ENCODE results near the gene KNOP1. TPM values are rescaled to one million over a fixed set of nuclear protein-coding genes. Genes with fewer than 3 reads are reported as not detected.

The KNOP1 gene
- total RNA-seq, 1 experiment from 2014 or later, result 11.3 TPM

DNA sequence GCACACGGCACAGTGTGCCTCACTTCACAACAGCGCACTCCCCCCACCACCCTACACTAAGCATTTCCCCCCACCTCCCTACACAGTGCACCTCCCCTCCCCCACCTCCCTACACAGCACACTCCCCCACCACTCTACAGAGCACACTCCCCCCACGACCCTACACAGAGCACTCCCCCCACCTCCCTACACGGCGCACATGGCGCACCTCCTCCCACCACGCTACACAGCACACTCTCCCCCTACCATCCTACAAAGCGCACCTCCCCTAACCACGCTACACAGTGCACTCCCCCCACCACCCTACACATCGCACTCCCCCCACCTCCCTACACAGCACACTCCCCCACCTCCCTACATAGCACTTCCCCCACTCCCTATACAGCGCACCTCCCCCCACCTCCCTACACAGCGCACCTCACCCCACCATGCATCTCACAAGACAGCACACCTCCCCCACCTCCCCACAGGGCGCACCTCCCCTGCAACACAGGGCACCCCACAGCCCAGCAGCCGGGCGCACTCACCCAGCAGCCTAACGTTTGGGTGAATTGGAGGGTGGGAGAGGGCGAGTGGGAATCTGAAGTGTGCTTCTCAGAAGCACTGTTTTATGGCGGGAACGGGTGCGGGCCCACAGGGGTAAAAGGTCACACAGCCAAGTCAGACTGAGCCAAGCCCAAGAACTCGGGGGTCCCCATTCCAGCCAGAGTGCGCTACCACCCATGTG, 10.3 kb downstream of the KNOP1 start:
- no peak for DNase-seq (ENCODE audit: low read depth)

DNA sequence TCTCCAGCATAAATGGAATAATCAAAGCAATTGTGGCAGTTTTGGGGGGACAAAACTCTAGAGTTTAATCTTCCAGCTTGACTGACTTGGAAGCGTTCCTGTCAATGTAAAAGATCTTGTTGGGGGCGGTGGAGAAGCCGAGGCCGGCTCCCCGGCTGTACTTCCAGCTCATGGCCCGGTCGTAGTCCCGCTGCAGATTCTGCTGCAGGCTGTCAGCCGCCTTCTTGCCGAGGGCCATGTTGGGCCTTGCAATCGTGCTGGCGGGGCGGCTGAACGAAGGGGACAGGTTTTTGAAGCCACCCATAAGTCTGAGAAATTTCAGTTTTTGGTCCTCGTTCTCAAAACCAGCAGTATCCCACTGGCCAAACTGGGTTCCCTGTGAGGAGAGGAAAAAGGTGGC, 11.2 kb downstream of the KNOP1 start:
- no peak for DNase-seq (ENCODE audit: low read depth)

DNA sequence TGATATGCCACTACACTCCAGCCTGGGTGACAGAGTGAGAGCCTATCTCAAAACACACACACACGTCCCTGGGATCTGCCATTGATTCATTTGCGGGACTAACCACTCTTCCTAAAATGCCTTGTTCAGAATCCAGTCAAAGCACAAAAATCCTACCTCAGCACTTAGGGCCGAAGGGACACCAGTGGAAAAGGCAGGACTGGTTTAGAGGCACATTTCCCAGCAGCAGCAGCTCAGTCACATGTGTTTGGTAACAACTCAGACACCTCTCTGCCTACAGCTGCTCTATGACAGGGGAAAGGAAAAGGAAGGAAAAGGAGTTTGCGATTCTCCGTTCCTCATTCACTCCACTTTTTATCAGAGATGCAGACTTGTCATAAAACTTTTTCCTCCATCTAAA, 12.2 kb downstream of the KNOP1 start:
- no peak for DNase-seq (ENCODE audit: low read depth)

DNA sequence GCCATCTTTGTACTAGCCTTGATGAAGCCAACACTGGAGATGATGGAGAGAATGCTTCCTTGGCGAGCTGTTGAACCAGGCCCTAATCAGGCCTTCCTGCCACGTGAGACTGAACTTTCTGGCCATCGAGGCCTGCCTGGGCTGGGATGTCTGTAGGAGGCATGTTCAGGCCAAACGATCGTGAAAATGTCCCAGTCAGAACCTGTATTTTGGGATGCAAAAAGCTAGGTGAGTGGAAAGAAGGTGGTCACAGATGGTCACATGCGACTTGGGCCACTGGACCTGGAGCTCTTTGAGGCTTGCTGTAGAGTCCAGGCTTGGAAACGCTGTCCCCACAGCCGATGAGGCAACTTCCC, 12.9 kb downstream of the KNOP1 start:
- DNase-seq (ENCODE audit: low read depth), result no peak

DNA sequence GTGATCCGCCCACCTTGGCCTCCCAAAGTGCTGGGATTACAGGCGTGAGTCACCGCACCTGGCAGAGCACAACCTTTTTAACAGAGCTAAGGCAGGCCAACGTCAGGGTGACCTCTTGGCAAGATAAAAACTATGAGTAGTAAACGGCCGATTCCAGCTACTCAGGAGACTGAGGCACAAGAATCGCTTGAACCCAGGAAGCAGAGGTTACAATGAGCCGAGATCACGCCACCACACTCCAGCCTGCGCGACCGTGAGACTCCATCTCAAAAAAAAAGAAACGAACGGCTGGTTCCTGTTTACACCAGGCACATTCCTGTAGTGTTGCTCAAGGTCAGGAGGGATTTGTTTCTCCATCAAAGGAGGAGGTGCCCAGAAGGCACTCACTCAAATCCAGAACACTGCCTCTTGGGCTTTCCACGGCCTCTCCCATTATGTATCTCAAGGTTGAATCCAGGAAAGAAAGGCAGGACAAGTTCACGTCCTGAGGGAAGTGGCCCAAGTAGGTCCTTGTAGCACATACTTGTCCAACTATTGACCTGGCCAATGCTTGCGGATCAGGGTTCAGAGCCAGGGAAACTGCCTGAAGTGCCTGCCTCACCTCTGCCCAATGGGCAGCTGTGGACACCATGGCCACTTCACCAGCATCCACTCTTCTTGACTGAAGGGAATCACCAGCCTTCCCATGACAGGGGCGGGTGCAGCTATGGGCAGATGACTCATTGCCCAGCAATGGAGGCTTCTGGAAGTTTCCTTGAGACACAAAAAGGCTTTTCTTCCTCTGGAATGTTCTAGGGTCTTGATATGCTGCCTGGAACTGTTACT, 13.5 kb downstream of the KNOP1 start:
- peak; percentile 58 for DNase-seq (ENCODE audit: low read depth)

DNA sequence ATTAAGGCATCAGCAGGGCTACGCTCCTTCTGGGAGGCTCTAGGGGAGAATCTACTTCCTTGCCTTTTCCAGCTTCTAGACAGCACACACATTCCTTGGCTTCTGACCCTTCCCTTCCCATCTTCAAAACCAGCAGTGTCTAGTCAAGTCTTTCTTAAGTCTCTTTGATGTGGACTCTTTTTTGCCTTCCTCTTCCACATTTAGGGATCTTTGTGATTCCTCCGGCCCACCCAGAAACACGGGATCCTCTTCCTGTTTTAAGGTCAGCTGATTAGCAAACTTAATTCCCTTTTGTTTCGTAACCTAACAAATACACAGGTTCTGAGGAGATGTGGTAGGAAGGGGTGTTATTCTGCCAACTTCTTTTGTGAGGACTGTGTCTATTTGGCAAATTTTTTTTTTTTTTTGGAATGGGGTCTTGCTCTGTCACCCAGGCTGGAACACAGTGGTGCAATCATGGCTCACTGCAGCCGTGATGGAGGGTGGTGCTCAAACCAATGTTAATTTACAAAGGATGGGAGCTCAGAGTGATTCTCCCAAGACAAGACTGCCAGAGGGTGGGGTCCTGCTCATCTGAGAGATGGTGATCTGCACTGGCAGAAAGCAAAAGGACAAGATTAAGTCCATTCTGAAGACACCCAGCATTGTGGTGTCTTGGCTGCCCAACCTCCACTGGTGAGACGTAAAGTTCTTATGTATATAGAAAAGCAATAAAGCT, 14.7 kb downstream of the KNOP1 start:
- no peak for DNase-seq (ENCODE audit: low read depth)

DNA sequence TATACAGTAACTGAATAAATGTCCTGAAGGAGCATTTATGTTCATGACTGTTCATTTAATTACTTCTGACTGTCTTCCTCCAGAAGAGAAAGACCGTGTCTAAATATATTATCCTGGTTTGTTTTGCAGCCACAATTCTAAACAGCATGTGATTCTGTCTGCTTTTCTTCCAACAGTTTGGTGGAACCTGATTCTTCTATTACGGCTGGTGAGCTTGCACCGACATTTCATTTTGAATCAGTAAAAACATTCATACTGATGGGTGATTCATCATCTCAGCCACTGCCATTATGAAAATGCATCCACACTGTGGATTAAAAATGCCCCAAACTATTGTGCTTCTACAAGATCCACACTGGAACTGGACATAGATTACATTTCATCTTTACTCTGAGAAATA, 16.9 kb downstream of the KNOP1 start:
- no peak for DNase-seq (ENCODE audit: low read depth)

DNA sequence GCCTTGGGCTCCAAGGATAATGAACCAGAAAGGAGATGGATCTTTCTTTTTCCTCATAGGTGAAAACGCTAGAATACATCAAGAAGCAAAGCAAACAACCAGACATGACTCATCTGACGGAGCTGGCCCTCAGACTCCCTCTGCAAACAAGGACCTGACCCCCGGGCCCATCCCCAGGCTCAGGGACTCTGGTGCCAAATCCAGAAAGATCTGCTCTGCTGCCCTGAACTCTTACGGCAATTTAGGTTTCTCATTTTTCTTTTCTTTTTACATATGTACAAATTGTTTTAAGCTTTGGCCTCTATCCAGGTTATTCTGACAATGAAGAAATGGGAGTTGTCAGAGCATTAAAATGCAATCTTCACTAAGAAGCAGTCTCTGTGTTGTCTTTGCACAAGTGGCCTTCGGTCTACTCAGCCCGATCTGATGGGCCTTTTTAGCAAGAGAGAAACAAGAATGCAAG, 17.7 kb downstream of the KNOP1 start:
- peak; percentile 43 for DNase-seq (ENCODE audit: low read depth)

DNA sequence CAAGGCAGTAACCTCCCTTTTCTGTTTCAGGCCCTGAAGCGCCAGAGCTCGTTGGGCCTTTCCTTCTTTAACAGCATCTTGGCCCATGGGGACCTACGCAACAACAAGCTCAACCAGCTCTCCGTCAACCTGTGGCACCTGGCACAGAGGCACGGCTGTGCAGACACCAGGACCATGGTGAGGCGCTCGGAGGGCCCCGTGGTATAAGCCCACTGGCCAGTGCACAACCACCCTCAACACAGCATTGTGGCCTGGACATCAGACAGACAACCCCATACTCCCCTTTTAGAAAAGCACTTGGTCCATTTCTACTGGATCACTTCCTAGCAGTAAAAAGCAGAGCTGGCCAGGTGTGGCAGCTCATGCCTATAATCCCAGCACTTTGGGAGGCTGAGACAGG, 18.6 kb downstream of the KNOP1 start:
- DNase-seq (ENCODE audit: low read depth), result no peak

DNA sequence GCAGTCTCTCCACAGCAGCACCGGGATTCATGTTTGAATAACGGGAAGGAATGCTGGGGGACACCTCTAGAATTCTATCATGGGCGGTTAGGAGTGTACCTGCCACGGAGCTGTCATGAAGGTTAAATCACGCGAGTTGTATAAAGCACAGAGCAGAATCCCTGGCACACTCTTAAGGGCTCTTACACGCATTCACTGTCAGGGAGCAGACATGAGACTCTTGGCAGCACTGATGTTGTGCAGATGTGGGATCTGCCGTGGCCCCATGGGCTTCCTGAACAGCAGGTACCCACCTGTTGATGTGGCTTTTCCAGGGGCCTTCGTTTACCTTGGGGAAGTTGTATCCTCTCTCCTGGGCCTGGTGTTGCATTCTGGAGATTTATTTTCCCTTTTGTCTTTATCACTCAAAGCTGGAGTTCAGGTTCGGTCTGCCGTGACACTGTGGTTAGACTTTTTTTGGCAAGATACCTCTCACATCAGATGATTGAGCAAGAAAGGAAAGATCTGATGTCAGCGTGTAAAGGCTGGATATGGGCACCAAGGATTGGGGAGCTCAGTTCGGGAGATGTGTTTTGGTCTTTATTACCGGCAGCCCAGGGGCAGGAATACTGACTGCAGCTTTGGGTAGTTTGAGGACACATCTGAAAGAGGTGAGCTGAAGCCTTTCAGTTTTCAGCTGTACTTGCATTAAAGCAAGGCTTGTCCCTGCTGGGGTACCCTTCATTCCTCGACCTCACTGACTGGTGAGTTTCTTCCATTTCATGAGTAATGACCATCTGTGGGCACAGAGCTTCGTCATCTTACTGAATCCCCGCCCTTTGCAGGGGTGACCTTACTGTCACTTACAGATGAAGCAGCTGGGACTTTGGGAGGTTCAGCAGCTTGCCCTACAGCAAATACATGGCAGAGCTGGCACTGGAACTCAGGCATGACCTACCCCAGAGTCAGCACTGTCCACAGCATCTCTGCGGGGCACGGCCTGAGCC, 19.3 kb downstream of the KNOP1 start:
- peak; percentile 59 for DNase-seq (ENCODE audit: low read depth)

DNA sequence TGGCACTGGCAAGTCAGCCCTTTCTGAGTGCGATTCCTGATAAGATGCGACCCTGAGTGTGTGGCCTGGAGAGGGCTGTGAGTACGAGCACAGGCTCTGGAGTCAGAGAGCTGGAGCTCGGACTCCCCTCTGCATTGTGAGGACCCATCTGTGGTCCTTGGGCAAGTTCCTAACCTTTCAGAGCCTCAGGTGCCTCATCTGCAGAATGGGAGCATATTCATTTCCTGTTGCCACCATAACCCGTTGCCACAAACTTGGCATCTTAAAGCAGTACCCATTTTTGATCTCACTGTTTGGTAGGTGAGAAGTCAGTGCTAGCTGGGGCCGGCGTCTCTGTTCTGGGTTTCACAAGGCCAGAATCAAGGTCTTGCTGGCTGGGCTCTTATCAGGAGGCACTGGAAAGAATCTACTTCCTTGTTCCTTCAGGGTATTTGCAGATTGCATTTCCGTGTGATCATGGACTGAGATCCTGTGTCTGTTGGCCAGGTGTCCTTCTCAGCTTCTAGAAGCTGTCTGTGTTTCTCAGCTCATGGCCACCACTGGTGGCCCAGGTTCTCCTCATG, 20.2 kb downstream of the KNOP1 start:
- DNase-seq (ENCODE audit: low read depth), result no peak

DNA sequence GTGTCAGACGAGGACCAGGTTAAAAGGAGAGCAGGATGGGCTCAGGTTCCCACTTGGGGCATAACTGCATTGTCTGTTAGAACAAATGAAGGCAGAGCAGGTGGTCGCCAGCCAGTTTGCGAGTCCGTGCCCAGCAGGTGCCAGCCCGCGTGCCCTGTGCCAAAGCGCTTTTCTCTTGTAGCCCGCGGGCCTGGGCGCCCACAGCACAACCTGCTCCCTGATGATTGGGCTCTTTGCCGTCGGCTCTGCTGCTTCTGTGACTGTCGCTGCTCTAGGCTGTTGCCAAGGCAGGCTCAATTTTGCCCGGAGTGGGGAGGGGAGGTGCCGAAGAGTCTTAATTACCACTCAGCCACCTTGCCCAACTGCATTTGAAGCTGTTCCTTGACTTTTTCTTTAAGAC, 21.1 kb downstream of the KNOP1 start:
- DNase-seq (ENCODE audit: low read depth), result no peak

DNA sequence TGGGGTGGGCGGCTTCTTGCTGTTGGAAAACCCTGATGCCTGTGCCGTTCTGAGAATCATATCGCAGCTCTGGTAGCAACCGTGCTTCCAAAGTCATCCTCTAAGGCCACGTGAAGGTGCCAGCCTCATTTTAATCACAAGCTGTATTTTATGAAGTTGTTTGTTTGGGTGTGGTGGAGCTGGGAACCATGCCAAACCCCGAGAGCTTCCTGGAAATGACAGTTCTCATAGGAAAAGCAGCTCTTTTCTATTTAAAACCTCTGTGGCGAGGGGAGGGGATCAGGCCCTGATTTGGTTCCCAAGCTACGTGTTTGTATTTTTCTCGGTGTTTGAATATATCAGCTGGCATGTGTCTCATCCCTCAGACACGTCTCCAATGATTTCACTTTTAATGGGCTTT, 21.7 kb downstream of the KNOP1 start:
- peak; percentile 77 for DNase-seq (ENCODE audit: low read depth)

DNA sequence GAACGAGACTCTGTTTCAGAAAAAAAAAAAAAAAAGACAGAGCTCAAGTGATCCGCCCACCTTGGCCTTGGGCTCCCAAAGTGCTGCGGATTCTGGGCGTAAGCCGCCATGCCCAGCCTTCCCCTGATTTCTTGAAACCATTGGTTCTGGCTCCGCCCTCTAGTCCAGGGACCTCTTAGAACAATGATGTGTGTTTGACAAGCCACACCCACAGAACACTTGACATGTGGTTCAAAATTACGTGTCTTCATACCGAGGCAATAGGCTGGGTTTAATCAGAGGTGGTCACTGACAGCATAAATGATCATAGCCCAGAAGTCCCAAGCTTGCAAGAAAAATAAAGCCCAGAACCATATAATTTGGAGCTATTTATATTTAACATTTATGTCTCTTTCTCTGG, 23.0 kb downstream of the KNOP1 start:
- DNase-seq (ENCODE audit: low read depth), result no peak

DNA sequence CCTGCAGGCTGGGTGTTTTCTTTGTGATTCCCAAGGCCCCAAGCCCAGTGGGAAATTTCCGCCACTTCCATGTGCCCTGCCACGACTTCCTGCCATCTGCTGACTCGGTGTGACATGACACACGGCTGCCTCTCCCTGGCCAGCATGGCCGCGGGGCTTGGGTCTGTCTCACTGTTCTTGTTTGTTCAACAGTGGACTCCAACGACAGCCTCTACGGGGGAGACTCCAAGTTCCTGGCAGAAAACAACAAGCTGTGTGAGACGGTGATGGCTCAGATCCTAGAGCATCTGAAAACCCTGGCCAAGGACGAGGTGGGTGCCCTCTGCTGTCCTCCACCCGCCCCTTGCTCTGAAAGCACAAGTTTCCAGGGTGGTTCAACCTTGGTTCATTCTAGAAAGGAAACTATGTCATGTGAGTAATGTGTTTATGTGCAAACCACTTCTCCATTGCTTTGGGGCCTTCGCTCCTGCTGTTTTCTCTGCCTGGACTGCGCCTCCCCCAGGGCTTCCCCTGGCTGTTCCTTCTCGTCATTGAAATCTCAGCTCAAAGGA, 26.8 kb downstream of the KNOP1 start:
- DNase-seq (ENCODE audit: low read depth), result peak; percentile 52

DNA sequence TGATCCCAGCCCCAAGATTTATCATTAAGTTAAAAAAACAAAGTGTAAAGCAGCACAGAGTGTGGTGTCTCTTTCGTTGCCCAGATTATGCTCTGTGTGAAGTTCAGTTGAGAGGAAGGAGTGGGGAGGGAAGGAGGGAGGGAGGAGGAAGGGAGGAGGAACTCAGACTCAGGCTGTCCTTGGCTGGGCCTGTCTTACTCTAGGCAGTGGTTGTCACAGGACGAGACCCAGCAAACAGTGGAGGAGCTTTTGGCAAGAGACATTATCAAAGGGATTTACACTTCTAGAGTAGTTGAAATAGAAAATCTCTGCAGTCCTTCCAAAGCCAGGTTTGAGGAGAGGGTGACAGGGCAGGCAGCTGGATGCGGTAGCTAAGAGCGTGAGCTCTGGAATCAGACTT, 27.8 kb downstream of the KNOP1 start:
- DNase-seq (ENCODE audit: low read depth), result no peak

DNA sequence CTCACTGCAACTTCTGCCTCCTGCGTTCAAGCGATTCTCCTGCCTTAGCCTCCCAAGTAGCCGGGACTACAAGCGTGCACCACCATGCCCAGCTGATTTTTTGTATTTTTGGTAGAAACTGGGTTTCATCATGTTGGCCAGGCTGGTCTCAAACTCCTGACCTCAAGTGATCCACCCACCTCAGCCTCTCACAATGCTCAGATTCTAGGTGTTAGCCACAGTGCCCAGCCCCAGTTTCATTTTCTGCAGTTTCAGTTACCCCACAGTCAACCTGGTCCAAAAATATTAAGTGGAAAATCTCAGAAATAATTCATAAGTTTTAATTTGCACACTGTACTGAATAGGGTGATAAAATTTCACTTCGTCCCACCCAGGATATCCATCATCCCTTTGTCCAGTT, 28.7 kb downstream of the KNOP1 start:
- DNase-seq (ENCODE audit: low read depth), result no peak

DNA sequence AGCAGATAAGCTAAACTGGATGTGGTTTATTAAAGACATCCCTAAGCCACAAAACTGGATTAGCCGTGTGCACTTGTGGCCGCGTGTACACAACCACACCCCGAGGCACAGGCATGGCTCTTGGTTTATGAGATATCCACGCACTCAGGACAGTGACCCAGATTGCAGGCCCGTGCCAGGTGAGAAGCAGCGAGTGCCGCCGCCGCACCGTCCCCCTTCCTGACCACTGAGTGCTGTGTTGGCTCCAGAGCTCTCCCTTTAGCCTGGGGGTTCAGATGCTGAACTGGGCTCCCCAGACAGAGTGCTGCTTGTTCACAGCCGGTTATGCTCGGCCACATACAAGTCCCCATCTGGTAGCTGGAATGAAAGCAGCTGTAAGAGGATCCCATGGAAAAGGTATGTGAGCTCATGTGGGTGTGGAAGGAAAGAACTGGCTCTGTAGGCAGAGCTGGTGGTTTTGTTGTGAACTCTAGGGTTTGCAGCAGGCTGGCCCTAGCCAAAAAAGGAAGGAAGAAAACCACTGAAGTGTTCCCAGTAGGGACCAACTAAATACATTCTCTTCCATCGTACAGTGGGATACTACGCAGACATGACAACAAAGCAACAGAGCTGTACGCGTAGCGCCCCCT, 29.5 kb downstream of the KNOP1 start:
- DNase-seq (ENCODE audit: low read depth), result no peak

DNA sequence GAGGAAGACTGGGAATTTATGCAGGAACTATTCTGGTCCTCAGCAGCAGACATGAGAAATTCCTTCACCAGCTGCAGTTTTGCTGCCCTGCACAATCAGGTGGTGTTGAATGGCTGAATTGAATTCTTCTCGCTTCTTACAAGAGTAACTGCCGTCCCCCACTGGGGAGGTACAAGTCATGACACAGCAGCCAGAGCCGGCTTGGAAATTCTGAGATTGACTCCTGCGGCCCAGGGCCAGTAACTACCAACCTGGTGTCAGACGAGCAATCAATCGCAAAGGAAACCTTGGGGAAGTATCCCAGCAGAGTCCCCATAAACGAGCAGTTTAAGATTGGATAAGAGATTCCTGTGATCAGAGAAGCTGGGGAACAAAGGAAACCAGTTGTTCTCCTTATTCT, 30.7 kb downstream of the KNOP1 start:
- DNase-seq (ENCODE audit: low read depth), result no peak

DNA sequence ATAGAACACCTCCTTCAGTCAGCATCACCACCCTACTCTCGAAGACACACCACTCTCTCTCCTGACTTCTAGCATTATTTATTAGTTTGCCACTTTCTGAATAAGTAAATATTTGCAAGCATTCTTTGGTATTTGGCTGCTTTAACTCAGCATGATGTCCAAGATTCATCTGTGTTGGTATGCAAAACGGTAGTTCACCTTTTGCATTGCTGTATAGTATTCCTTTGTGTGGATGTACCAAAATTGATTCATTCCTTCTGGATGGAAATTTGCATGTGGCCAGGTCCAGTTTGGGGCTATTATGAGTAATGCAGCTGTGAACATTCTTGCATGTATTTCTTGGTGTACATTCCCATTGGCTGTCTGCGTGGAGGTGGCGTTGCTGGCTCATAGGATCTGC, 32.9 kb downstream of the KNOP1 start:
- DNase-seq (ENCODE audit: low read depth), result no peak

All from RPMI7951 (cell line).